Activated CD4-positive, alpha-beta T cell treated with anti-CD3 and anti-CD28 coated beads, Interleukin-2, amount 10 ng/mL, durations not matched to agents 24 days and 14 days (primary cell): Measurements from ENCODE around the gene SALL3. TPM values are rescaled to one million over a fixed set of nuclear protein-coding genes. Genes with fewer than 3 reads are reported as not detected.
"Not testable (repeated sequence)": the region's sequence is repeated elsewhere in the genome, so short reads cannot be mapped to it uniquely, and the experiment has no call there.

ENCODE experiments used
- DNase-seq: peaks from one replicate; pipeline ENCODE4 v3.0.0; 2022
- H3K27ac Mint-ChIP-seq: one replicate; pipeline ENCODE4 v1.8.0; 2022; ENCODE audit warnings: mild to moderate bottlenecking, mixed read lengths
- H3K27me3 Mint-ChIP-seq: one replicate; pipeline ENCODE4 v1.8.0; 2022; ENCODE audit warnings: mixed read lengths
- H3K36me3 Mint-ChIP-seq: one replicate; pipeline ENCODE4 v1.8.0; 2022; ENCODE audit warnings: low read depth, mild to moderate bottlenecking, mixed read lengths
- H3K4me1 Mint-ChIP-seq: one replicate; pipeline ENCODE4 v1.8.0; 2021; ENCODE audit warnings: mixed read lengths
- H3K4me3 Mint-ChIP-seq: one replicate; pipeline ENCODE4 v1.8.0; 2022; ENCODE audit warnings: mild to moderate bottlenecking, moderate library complexity, mixed read lengths
- H3K9me3 Mint-ChIP-seq: one replicate; pipeline ENCODE4 v1.8.0; 2021; ENCODE audit warnings: mixed read lengths
- intact Hi-C: fragments of 100-400 bp; cut with micrococcal nuclease; formaldehyde crosslinking; loops from one replicate; pipeline ENCODE4 v1.15.1; 2023
- total RNA-seq: library from RNA; stranded (reverse); gene quantifications from 2 replicates; pipeline ENCODE4 v1.2.3, GENCODE V29; 2022

SALL3 gene
- total RNA-seq, 1 donor from 2014 or later, result not detected

GRCh38 chr18:78949216-78949615, 30.4 kb upstream of the SALL3 start:
- no peaks in the 10 kb centered on the region for H3K4me1 Mint-ChIP-seq
- no peak overlapping the region for H3K4me3 Mint-ChIP-seq
- no peaks in the 10 kb centered on the region for H3K36me3 Mint-ChIP-seq
- H3K27ac Mint-ChIP-seq, result no peak overlapping the region
- DNase-seq, result no peak
- peaks cover 2% of the 10 kb centered on the region for H3K27me3 Mint-ChIP-seq
- intact Hi-C loops, result no loop called here
- H3K9me3 Mint-ChIP-seq, result peaks cover 8% of the 10 kb centered on the region

DNA sequence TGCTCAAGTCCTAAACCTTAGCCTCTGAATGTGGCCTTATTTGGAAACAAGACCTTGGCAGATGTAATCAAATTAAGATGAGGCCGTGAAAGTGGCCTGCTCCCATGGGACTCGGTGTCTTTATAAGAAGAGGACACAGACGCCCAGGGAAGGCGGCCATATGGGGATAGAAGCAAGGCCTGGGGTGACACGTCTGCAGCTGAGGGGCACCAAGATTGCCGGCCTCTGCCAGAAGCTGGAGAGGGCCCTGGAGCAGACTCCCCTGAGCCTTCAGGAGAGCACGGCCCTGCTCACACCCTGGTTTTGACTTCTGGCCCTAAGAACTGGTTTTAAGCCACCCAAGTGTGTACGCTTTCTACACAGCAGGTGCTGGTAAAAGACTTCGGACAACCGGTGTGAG, 29.2 kb upstream of the SALL3 start:
- no peak for DNase-seq
- intact Hi-C loops, result no loop called here
- no peak overlapping the region for H3K4me3 Mint-ChIP-seq
- peaks cover 8% of the 10 kb centered on the region for H3K9me3 Mint-ChIP-seq
- no peak overlapping the region for H3K27ac Mint-ChIP-seq
- peaks cover 2% of the 10 kb centered on the region for H3K27me3 Mint-ChIP-seq
- no peaks in the 10 kb centered on the region for H3K4me1 Mint-ChIP-seq
- H3K36me3 Mint-ChIP-seq, result no peaks in the 10 kb centered on the region

DNA sequence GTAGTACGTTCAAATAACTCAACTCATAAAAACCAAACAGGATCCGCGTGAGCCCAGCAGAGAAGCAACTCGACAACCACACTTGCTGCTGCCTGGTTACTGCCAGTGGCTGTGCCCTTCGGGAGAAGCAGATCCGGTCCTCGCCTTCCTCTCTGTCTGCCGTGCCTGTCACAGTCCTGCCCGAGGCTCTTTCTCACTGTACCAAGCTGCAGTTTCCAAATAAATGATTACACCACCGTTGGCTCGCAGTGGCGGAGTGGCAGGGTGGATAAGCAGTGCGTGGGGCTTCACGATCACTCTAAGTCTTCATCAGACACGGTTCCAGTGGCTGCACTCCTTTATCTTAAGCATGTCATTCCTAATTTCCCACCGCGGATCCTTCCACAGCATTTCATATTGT, 26.1 kb upstream of the SALL3 start:
- Mint-ChIP-seq H3K27ac (no peak overlapping the region), H3K4me1 (no peaks in the 10 kb centered on the region), H3K9me3 (peaks cover 8% of the 10 kb centered on the region), H3K4me3 (no peak overlapping the region), H3K36me3 (no peaks in the 10 kb centered on the region), H3K27me3 (no peaks in the 10 kb centered on the region)
- no peak for DNase-seq
- intact Hi-C loops, result no loop called here

DNA sequence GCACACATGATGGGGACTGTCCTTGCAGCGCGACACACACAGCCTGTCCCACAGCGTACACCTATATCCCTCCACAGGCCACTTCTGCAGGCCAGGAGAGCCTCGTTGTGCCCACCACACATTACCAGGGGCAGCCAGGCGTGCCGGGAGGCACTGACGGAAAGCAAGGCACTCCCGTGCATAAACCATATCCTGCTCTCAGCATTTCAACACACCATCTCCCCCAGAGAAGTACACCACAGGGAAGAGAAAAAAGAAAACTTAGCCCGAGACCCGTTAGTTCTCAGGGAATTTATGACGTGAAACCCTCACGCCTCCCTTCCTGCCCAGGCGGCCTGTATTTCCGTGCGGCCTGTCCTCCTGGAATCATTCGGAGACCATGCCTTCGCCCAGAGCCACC, 24.6 kb upstream of the SALL3 start:
- no peaks in the 10 kb centered on the region for H3K4me1 Mint-ChIP-seq
- H3K9me3 Mint-ChIP-seq, result peaks cover 8% of the 10 kb centered on the region
- intact Hi-C loops, result no loop called here
- no peak for DNase-seq
- no peaks in the 10 kb centered on the region for H3K27me3 Mint-ChIP-seq
- H3K27ac Mint-ChIP-seq, result no peak overlapping the region
- H3K36me3 Mint-ChIP-seq, result no peaks in the 10 kb centered on the region
- H3K4me3 Mint-ChIP-seq, result no peak overlapping the region

GRCh38 chr18:78957140-78957539, 22.5 kb upstream of the SALL3 start:
- Mint-ChIP-seq H3K4me3 (no peak overlapping the region), H3K27ac (no peak overlapping the region), H3K27me3 (no peaks in the 10 kb centered on the region), H3K36me3 (no peaks in the 10 kb centered on the region), H3K4me1 (no peaks in the 10 kb centered on the region), H3K9me3 (peaks cover 9% of the 10 kb centered on the region)
- no peak for DNase-seq
- intact Hi-C loops, result no loop called here

- no peaks in the 10 kb centered on the region for H3K36me3 Mint-ChIP-seq
- intact Hi-C loops, result no loop called here
- no peaks in the 10 kb centered on the region for H3K4me1 Mint-ChIP-seq
- no peaks in the 10 kb centered on the region for H3K27me3 Mint-ChIP-seq
- H3K4me3 Mint-ChIP-seq, result no peak overlapping the region
- no peak overlapping the region for H3K27ac Mint-ChIP-seq
- no peak for DNase-seq
- H3K9me3 Mint-ChIP-seq, result peaks cover 19% of the 10 kb centered on the region
Measured at GRCh38 chr18:78960709-78961108, 18.9 kb upstream of the SALL3 start.

DNA sequence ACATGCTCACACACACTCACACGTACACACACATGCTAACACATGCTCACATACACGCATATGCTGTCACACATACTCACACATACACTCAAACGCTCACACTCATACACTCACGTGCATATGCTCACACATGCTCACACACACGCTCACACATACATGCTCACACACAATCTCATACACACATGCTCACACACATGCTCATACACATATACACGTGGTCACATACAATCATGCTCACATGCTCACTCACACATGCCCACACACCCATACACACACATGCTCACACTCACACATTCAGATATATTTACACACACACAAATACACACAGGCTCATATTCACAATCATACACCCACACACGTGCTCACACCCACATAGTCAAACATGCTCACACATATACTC, 17.5 kb upstream of the SALL3 start:
- Mint-ChIP-seq H3K27me3 (no peaks in the 10 kb centered on the region), H3K4me1 (no peaks in the 10 kb centered on the region), H3K27ac (no peak overlapping the region), H3K4me3 (no peak overlapping the region), H3K36me3 (no peaks in the 10 kb centered on the region), H3K9me3 (peaks cover 19% of the 10 kb centered on the region)
- no peak for DNase-seq
- intact Hi-C loops, result no loop called here

DNA sequence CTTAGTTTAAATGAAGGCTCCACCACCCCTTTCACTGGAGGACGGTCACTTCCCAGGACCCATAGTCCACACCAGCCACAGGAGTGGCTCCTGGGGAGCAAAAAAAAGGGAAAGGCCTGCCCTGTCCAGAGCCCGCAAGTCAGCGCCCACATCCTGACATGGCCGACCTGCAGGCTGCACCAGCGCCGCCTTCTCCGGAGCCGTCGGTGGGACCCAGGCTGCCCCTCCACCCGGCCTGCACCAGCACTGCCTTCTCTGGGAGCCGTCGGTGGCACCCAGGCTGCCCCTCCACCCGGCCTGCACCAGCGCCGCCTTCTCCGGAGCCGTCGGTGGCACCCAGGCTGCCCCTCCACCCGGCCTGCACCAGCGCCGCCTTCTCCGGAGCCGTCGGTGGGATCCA, 14.9 kb upstream of the SALL3 start:
- intact Hi-C loops, DNase-seq, H3K27me3 Mint-ChIP-seq, H3K4me1 Mint-ChIP-seq, H3K36me3 Mint-ChIP-seq, H3K27ac Mint-ChIP-seq, H3K4me3 Mint-ChIP-seq: not testable (repeated sequence)
- H3K9me3 Mint-ChIP-seq, result peaks cover 19% of the 10 kb centered on the region

- H3K27me3 Mint-ChIP-seq, result no peaks in the 10 kb centered on the region
- no peaks in the 10 kb centered on the region for H3K4me1 Mint-ChIP-seq
- no peak overlapping the region for H3K27ac Mint-ChIP-seq
- H3K36me3 Mint-ChIP-seq, result no peaks in the 10 kb centered on the region
- peaks cover 19% of the 10 kb centered on the region for H3K9me3 Mint-ChIP-seq
- intact Hi-C loops, result no loop called here
- DNase-seq, result no peak
- no peak overlapping the region for H3K4me3 Mint-ChIP-seq
Measured at GRCh38 chr18:78965260-78965659, 14.4 kb upstream of the SALL3 start.

GRCh38 chr18:78965917-78966792, 13.5 kb upstream of the SALL3 start:
- intact Hi-C loops, result no loop called here
- H3K4me3 Mint-ChIP-seq, result no peak overlapping the region
- H3K36me3 Mint-ChIP-seq, result no peaks in the 10 kb centered on the region
- H3K4me1 Mint-ChIP-seq, result no peaks in the 10 kb centered on the region
- peaks cover 19% of the 10 kb centered on the region for H3K9me3 Mint-ChIP-seq
- H3K27me3 Mint-ChIP-seq, result no peaks in the 10 kb centered on the region
- no peak for DNase-seq
- no peak overlapping the region for H3K27ac Mint-ChIP-seq

DNA sequence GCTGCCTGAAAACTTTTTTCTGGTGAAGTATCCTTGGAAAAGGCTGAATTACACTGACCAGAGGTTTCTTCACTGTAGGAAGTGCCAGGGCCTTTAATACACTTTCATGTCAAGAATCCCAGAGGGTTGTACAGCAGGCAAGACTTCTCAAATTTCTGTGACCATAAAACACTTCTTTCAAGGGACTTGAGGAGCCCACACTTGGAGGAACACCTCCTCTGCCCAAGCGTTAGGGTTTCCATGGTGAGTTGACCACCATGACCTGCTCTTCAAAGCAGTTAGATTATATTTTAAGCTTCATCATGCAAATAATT, 12.9 kb upstream of the SALL3 start:
- H3K9me3 Mint-ChIP-seq, result peaks cover 17% of the 10 kb centered on the region
- H3K4me1 Mint-ChIP-seq, result no peaks in the 10 kb centered on the region
- no peak overlapping the region for H3K4me3 Mint-ChIP-seq
- intact Hi-C loops, result no loop called here
- DNase-seq, result no peak
- no peak overlapping the region for H3K27ac Mint-ChIP-seq
- H3K27me3 Mint-ChIP-seq, result peaks cover 5% of the 10 kb centered on the region
- H3K36me3 Mint-ChIP-seq, result no peaks in the 10 kb centered on the region

- Mint-ChIP-seq H3K36me3 (no peaks in the 10 kb centered on the region), H3K4me1 (no peaks in the 10 kb centered on the region), H3K27ac (no peak overlapping the region), H3K27me3 (peaks cover 14% of the 10 kb centered on the region), H3K4me3 (no peak overlapping the region), H3K9me3 (peaks cover 8% of the 10 kb centered on the region)
- intact Hi-C loops, result no loop called here
- DNase-seq, result no peak
Measured at GRCh38 chr18:78967692-78968091, 11.9 kb upstream of the SALL3 start.

GRCh38 chr18:78969574-78970315, 9.9 kb upstream of the SALL3 start:
- DNase-seq, result no peak
- intact Hi-C loops, result no loop called here
- Mint-ChIP-seq H3K27ac (no peak overlapping the region), H3K9me3 (no peaks in the 10 kb centered on the region), H3K36me3 (peaks cover under 1% of the 10 kb centered on the region), H3K27me3 (peaks cover 20% of the 10 kb centered on the region), H3K4me1 (no peaks in the 10 kb centered on the region), H3K4me3 (no peak overlapping the region)

DNA sequence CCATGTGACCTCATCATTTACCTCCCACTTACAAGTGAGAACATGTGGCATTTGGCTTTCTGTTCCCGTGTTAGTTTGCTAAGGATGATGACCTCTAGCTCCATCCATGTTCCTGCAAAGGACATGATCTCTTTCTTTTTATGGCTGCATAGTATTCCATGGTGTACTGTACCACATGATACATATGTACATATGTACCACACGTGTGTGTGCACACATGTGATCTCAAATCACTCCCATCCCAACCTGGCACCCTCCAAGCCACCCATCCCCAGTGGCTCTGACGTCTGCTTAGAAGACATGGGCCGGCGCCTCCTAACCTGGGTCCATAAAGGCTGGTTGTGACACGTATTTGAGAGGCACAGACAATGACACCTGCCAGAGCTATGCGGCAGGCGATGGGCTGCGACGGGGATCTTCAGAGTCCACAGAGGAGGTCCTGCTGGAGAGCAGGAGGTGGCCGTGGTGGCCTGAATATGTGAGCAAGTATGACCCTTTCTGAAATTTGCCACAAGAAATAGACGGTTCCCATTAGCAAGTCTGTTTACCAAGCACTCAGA, 8.8 kb upstream of the SALL3 start:
- DNase-seq, result no peak
- no peak overlapping the region for H3K4me3 Mint-ChIP-seq
- H3K36me3 Mint-ChIP-seq, result peaks cover 2% of the 10 kb centered on the region
- no peaks in the 10 kb centered on the region for H3K9me3 Mint-ChIP-seq
- no peaks in the 10 kb centered on the region for H3K4me1 Mint-ChIP-seq
- intact Hi-C loops, result no loop called here
- H3K27me3 Mint-ChIP-seq, result peaks cover 31% of the 10 kb centered on the region
- no peak overlapping the region for H3K27ac Mint-ChIP-seq
